Neuron (in vitro differentiated cells): ENCODE data around the gene GASK1A.

Experiments used
- H2AFZ ChIP-seq: one replicate; pipeline ENCODE4 v1.6.1; 2013; ENCODE audit warnings: low read depth, mild to moderate bottlenecking, inconsistent platforms, low read length, moderate library complexity
- H3K27me3 ChIP-seq: one replicate; pipeline ENCODE4 v1.6.1; 2013; ENCODE audit warnings: low read length; ENCODE audit not compliant: insufficient read depth
- H3K36me3 ChIP-seq: one replicate; pipeline ENCODE4 v1.6.1; 2013; ENCODE audit warnings: low read length; ENCODE audit not compliant: insufficient read depth
- H3K4me1 ChIP-seq: one replicate; pipeline ENCODE4 v1.6.1; 2013; ENCODE audit warnings: low read length; ENCODE audit not compliant: insufficient read depth
- H3K4me3 ChIP-seq: 2 replicates; pipeline ENCODE4 v1.5.1; 2013; ENCODE audit warnings: mild to moderate bottlenecking, low read length, moderate library complexity
- H3K9me3 ChIP-seq: one replicate; pipeline ENCODE4 v1.6.1; 2013; ENCODE audit warnings: low read length

Gene GASK1A

DNA sequence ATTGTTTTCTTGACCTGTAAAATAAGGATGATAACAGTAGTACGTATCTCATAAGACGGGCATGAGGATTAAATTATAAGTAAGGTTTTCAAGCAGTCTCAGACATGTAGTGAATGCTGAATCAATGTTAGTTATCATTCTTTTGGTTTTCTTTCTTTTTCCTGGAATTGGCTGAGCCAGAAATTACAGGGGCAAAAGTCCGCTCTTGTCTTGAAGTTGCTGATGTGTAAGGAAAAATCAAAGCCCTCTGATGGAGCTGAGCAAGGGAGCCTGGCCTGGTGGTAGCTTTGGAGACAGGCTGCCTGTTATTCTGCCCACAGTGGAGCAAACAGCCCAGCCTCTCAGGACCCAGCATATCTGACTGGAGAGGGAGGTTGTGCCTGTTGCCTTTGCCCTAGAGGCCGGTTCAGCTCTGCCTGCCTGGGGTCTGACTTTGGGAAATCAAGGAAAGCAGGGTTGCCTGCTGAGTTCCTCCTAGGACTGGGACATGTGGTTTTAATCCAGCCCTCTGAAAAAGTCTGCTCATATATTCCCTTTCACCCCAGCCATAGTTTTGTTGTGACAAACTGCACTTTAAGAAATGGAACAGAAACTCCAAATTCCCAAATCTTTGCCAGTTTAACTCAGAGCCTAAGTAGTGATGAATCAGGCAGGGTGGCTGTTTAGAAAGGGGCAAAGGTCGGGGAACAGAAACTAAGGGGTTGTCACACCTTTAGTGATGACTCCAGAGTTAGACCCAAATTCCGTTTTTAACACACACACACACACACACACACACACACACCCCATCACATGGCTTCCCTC is 40.1 kb downstream of the GASK1A start:
- Histone ChIP-seq H3K4me1 (no peaks in the 10 kb centered on the region), H3K9me3 (no peaks in the 10 kb centered on the region), H3K27me3 (peaks cover 5% of the 10 kb centered on the region), H2AFZ (no peak overlapping the region), H3K36me3 (no peaks in the 10 kb centered on the region), H3K4me3 (no peak overlapping the region)

- H3K4me3 ChIP-seq: no peak overlapping the region
- H3K36me3 ChIP-seq: no peaks in the 10 kb centered on the region
- no peaks in the 10 kb centered on the region for H3K9me3 ChIP-seq
- no peak overlapping the region for H2AFZ ChIP-seq
- no peaks in the 10 kb centered on the region for H3K4me1 ChIP-seq
- peaks cover 5% of the 10 kb centered on the region for H3K27me3 ChIP-seq
Measured at GRCh38 chr3:43019826-43020225, 40.7 kb downstream of the GASK1A start.

DNA sequence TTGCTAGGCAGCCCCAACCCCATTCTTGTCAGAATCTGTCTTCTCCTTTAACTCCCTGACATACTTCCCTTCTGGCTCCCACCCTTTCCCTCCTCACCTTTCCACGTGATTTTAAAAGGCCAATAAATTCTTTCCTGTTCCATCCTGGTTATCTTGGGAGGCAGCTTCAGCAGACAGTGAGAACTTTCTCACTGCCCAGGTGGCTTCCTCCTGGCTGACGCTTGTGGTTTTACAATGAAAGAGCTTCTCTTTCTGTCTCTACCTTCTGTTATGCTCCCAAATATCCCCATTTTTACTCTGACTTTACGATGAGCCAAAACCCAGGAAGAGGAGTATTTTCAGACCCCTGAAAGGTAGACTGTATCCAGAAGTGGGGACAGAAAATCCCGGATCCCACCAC is 42.1 kb downstream of the GASK1A start:
- Histone ChIP-seq H3K4me1 (no peaks in the 10 kb centered on the region), H3K9me3 (no peaks in the 10 kb centered on the region), H3K36me3 (no peaks in the 10 kb centered on the region), H3K4me3 (no peak overlapping the region), H2AFZ (no peak overlapping the region), H3K27me3 (peaks cover 5% of the 10 kb centered on the region)

- Histone ChIP-seq H3K4me3 (no peak overlapping the region), H3K4me1 (no peaks in the 10 kb centered on the region)
Measured at GRCh38 chr3:43022121-43022520, 43.0 kb downstream of the GASK1A start.

GRCh38 chr3:43023066-43023465 is 44.0 kb downstream of the GASK1A start:
- H3K4me3 ChIP-seq: no peak overlapping the region
- H3K4me1 ChIP-seq: no peaks in the 10 kb centered on the region

More at GRCh38 chr3:43022121-43022520, 43.0 kb downstream of the GASK1A start:
- Histone ChIP-seq H3K36me3 (no peaks in the 10 kb centered on the region), H3K9me3 (no peaks in the 10 kb centered on the region), H2AFZ (no peak overlapping the region), H3K27me3 (peaks cover 5% of the 10 kb centered on the region)

DNA sequence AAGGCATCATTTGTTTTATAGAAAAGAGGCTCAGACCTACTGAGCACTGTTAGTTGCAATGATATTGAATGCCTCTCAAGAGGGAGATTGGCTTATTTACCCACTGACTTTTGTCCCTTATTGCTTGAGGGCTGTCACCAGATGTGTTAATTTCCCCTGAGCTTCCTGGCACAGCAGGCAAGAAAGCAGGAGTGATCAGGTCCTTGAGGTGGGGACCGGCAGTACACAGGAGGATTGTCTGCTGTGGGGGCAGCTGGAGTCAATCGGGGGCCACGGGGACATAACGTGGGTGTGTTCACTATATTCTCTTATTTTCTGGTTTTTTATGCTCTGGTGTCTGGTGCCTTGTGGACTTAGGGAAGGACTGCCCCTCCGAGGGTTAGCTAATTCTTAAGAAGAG is 44.6 kb downstream of the GASK1A start:
- H3K36me3 ChIP-seq: no peaks in the 10 kb centered on the region
- peaks cover 5% of the 10 kb centered on the region for H3K27me3 ChIP-seq
- H3K4me1 ChIP-seq: no peaks in the 10 kb centered on the region
- no peaks in the 10 kb centered on the region for H3K9me3 ChIP-seq
- H2AFZ ChIP-seq: no peak overlapping the region
- H3K4me3 ChIP-seq: no peak overlapping the region

More at GRCh38 chr3:43023066-43023465, 44.0 kb downstream of the GASK1A start:
- no peaks in the 10 kb centered on the region for H3K9me3 ChIP-seq
- H2AFZ ChIP-seq: no peak overlapping the region
- H3K27me3 ChIP-seq: peaks cover 5% of the 10 kb centered on the region
- no peaks in the 10 kb centered on the region for H3K36me3 ChIP-seq

DNA sequence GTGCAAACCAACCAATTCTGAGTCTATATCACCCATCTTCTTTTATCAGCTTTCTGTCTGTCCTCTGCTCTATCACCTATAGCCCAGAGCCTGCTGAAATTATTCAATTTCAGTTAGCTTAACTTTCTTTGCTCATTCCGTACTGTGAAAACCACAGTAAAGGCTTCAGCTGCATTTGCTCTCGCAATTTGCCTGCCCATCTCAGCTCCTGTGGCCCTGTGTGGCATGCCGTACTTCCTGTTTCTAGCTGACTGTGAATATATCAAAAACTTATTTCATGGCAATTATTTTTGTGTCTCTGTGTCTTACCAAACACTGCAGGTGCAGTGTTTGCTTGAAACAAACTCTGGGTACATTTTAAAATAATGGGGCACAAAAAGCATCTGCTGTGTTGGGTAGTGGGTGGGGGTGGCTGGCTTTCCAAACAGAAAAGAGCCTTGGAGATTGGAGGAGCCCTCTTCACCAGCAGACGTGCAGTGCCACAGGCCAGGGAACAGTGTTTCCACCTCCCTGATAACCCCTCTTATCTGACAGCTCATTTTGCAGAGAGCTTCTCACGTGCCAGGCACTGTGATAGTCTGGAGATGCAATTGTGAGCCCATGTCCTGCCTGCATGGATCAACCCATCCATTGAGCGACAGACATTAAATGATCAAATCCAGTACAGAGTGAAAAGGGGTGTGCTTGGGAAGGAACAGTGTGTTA is 45.2 kb downstream of the GASK1A start:
- H3K36me3 ChIP-seq: no peaks in the 10 kb centered on the region
- no peak overlapping the region for H3K4me3 ChIP-seq
- no peaks in the 10 kb centered on the region for H3K9me3 ChIP-seq

DNA sequence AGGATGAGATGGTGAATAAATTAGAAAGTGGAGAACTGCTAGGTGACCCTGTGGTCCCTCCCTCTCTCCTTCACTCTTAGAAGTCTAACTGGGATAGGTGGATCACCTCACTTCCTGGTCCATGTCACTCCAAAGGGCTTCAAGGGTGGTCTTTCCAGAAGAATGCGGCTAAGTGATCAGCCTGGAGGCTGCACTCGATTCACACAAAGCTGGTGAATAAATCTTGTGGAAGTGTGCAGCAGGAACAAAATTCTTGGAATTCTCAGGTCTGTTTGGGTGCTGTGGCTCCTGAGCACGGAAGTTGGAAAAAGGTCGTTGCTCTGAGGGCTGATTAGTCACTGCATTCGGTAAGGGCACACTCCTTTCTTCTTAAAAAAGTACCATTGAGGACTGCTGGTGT is 46.3 kb downstream of the GASK1A start:
- Histone ChIP-seq H3K27me3 (peaks cover 2% of the 10 kb centered on the region), H3K9me3 (no peaks in the 10 kb centered on the region), H3K4me3 (no peak overlapping the region), H3K4me1 (no peaks in the 10 kb centered on the region), H3K36me3 (no peaks in the 10 kb centered on the region), H2AFZ (no peak overlapping the region)

More for the DNA sequence above, 45.2 kb downstream of the GASK1A start:
- no peaks in the 10 kb centered on the region for H3K4me1 ChIP-seq
- H3K27me3 ChIP-seq: peaks cover 5% of the 10 kb centered on the region
- no peak overlapping the region for H2AFZ ChIP-seq

- Histone ChIP-seq H2AFZ (no peak overlapping the region), H3K4me1 (no peaks in the 10 kb centered on the region), H3K9me3 (no peaks in the 10 kb centered on the region), H3K36me3 (no peaks in the 10 kb centered on the region), H3K27me3 (peaks cover 2% of the 10 kb centered on the region), H3K4me3 (no peak overlapping the region)
Measured at GRCh38 chr3:43028001-43028400, 48.9 kb downstream of the GASK1A start.

DNA sequence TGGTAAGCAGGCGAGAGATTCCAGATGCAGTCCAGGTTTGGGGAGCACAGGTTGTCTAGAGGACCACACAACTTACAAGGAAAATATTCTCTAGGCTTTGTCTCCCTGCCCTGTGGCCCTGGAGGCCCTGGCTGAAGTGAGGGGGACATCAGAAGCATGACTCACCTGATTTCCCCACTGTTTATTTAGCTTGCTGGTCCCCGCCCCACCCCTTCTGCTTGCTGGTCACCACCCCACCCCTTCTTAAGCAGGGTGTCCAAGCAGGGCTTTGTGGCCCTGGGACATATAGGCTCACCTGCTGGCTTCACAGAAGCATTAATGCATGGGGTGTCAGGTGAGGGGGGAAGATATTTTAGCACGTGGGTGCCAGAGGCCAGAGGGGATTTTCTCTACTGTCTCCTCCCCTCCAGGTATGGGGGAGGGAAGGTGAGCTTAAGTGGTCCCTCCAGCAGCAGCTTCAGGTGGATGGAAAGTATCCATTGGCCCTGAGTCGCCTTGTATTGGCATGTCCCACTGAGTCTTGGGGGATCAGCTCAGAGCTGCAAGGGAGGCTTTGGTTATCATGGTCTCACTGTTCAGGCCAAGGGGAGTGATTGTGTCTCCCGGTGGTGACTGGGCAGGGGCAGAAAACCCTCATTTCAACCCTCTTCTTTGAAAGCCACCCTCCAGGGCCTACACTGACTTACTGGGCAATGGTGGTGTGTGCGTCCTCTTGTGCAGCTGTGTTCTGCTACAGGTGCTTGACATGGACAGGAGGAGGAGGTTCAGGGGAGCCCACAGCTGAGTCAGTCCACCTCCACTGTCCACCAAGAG is 49.8 kb downstream of the GASK1A start:
- no peaks in the 10 kb centered on the region for H3K36me3 ChIP-seq
- no peaks in the 10 kb centered on the region for H3K27me3 ChIP-seq
- no peak overlapping the region for H3K4me3 ChIP-seq
- no peaks in the 10 kb centered on the region for H3K9me3 ChIP-seq
- no peak overlapping the region for H2AFZ ChIP-seq
- no peaks in the 10 kb centered on the region for H3K4me1 ChIP-seq

GRCh38 chr3:43030162-43030935 is 51.2 kb downstream of the GASK1A start:
- Histone ChIP-seq H3K4me1 (no peaks in the 10 kb centered on the region), H3K36me3 (no peaks in the 10 kb centered on the region), H3K27me3 (no peaks in the 10 kb centered on the region), H2AFZ (no peak overlapping the region), H3K9me3 (no peaks in the 10 kb centered on the region), H3K4me3 (no peak overlapping the region)

DNA sequence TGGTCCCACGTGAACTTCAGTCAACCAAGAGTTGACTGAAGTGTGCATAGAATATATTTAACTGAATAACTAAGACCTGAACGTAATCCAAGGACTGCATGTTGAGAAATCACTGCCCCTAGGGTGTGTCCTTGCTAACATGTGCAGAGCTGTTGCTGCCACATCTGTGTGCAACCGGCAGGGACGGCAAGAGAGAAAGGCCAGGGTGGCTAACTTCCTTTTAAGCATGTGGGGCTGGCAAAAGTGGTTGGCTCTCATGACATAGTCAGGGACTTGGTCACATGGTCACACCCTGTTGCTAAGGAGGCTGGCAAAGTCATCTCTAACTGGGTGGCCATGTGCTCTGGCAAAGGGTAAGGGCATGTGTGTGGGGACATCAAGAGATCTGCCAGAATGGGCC is 52.4 kb downstream of the GASK1A start:
- Histone ChIP-seq H3K4me3 (no peak overlapping the region), H3K9me3 (no peaks in the 10 kb centered on the region), H3K4me1 (no peaks in the 10 kb centered on the region), H2AFZ (no peak overlapping the region), H3K36me3 (no peaks in the 10 kb centered on the region), H3K27me3 (peaks cover 9% of the 10 kb centered on the region)
